SJCRH30 (cell line): ENCODE data around the gene NAGS. TPM values are rescaled to one million over a fixed set of nuclear protein-coding genes. Genes with fewer than 3 reads are reported as not detected.
A peak's percentile ranks its signal among the peaks of the same experiment; 100 is the strongest.
"Not testable (repeated sequence)": the region's sequence is repeated elsewhere in the genome, so short reads cannot be mapped to it uniquely, and the experiment has no call there.

ENCODE experiments used
- DNase-seq, 2 experiments: peaks; one replicate each; pipeline ENCODE4 v3.0.0-alpha.2; 2015 to 2020
- H3K27ac ChIP-seq: fragments of 250-450 bp; sonication (Bioruptor Pico); 2 replicates; pipeline ENCODE4 v1.5.1; 2020; ENCODE audit warnings: mild to moderate bottlenecking, moderate library complexity
- H3K27me3 ChIP-seq: fragments of 250-450 bp; sonication (Bioruptor Pico); 2 replicates; pipeline ENCODE4 v1.5.1; 2020; ENCODE audit warnings: mild to moderate bottlenecking, moderate library complexity
- H3K36me3 ChIP-seq: fragments of 250-450 bp; sonication (Bioruptor Pico); 2 replicates; pipeline ENCODE4 v1.5.1; 2020; ENCODE audit warnings: mild to moderate bottlenecking, moderate library complexity
- H3K4me1 ChIP-seq: fragments of 250-450 bp; sonication (Bioruptor Pico); 2 replicates; pipeline ENCODE4 v1.5.1; 2020; ENCODE audit warnings: mild to moderate bottlenecking, moderate library complexity
- H3K4me3 ChIP-seq: fragments of 250-450 bp; sonication (Bioruptor Pico); 2 replicates; pipeline ENCODE4 v1.5.1; 2020; ENCODE audit warnings: mild to moderate bottlenecking, moderate library complexity
- H3K9me3 ChIP-seq: fragments of 250-450 bp; sonication (Bioruptor Pico); replicated peaks from 2 replicates; pipeline ENCODE4 v1.5.1; 2020; ENCODE audit warnings: mild to moderate bottlenecking, moderate library complexity
- total RNA-seq: library from RNA; depleted of rRNA; stranded (reverse); fragments of >200 nt; shearing (Covaris generic); gene quantifications from 2 replicates; pipeline ENCODE4 v1.2.3, GENCODE V29; 2014

The NAGS gene
- total RNA-seq, 1 experiment from 2014 or later = 2.4 TPM

GRCh38 chr17:44008205-44008909 is 3.9 kb downstream of the NAGS start:
- no peaks in the 10 kb centered on the region; the same call in 1 of the 2 replicates for H3K4me1 ChIP-seq
- DNase-seq = no peak
- no peak overlapping the region for H3K27ac ChIP-seq
- no peaks in the 10 kb centered on the region for H3K27me3 ChIP-seq
- no peaks in the 10 kb centered on the region for H3K36me3 ChIP-seq
- peak overlapping the region; percentile 72; the same call in 1 of the 2 replicates for H3K4me3 ChIP-seq
- no peaks in the 10 kb centered on the region for H3K9me3 ChIP-seq

- H3K9me3 ChIP-seq = no peaks in the 10 kb centered on the region
- H3K4me1 ChIP-seq = no peaks in the 10 kb centered on the region; the same call in 1 of the 2 replicates
- H3K36me3 ChIP-seq = no peaks in the 10 kb centered on the region
- no peak overlapping the region for H3K27ac ChIP-seq
- H3K27me3 ChIP-seq = no peaks in the 10 kb centered on the region
- no peak overlapping the region for H3K4me3 ChIP-seq
- DNase-seq = no peak
Measured at GRCh38 chr17:44010966-44011647, 6.7 kb downstream of the NAGS start.

- Histone ChIP-seq H3K9me3 (no peaks in the 10 kb centered on the region), H3K4me1 (no peaks in the 10 kb centered on the region; the same call in 1 of the 2 replicates), H3K36me3 (no peaks in the 10 kb centered on the region), H3K27me3 (no peaks in the 10 kb centered on the region), H3K4me3 (no peak overlapping the region), H3K27ac (no peak overlapping the region)
- no peak for DNase-seq
Measured at GRCh38 chr17:44011876-44012275, 7.5 kb downstream of the NAGS start.

- H3K36me3 ChIP-seq = no peaks in the 10 kb centered on the region
- H3K27me3 ChIP-seq = no peaks in the 10 kb centered on the region
- H3K27ac ChIP-seq = no peak overlapping the region
- H3K9me3 ChIP-seq = no peaks in the 10 kb centered on the region
- H3K4me1 ChIP-seq = no peaks in the 10 kb centered on the region; the same call in 1 of the 2 replicates
- no peak for DNase-seq
- H3K4me3 ChIP-seq = no peak overlapping the region
Measured at GRCh38 chr17:44012391-44012790, 8.0 kb downstream of the NAGS start.

- Histone ChIP-seq H3K4me3 (no peak overlapping the region), H3K4me1 (no peaks in the 10 kb centered on the region; the same call in 1 of the 2 replicates)
Measured at GRCh38 chr17:44012874-44013273, 8.5 kb downstream of the NAGS start.

GRCh38 chr17:44014133-44014436 is 9.7 kb downstream of the NAGS start:
- Histone ChIP-seq H3K9me3 (no peaks in the 10 kb centered on the region), H3K27me3 (no peaks in the 10 kb centered on the region), H3K4me1 (no peaks in the 10 kb centered on the region), H3K27ac (peak overlapping the region; percentile 54; the same call in 1 of the 2 replicates), H3K36me3 (no peaks in the 10 kb centered on the region), H3K4me3 (peak overlapping the region; percentile 74)
- DNase-seq = no peak

More at GRCh38 chr17:44012874-44013273, 8.5 kb downstream of the NAGS start:
- DNase-seq = no peak
- no peaks in the 10 kb centered on the region for H3K36me3 ChIP-seq
- no peak overlapping the region for H3K27ac ChIP-seq
- no peaks in the 10 kb centered on the region for H3K27me3 ChIP-seq
- H3K9me3 ChIP-seq = no peaks in the 10 kb centered on the region

GRCh38 chr17:44014437-44015172 is 10.2 kb downstream of the NAGS start, which contains the start of gene TMEM101:
Gene TMEM101, minus strand, starts transcription at chr17:44014963. Its CDS starts 11 bp downstream, at chr17:44014952.
- DNase-seq = peak; percentile 93 to 96
- peak within 1 kb of the TSS; percentile 54 for H3K27ac ChIP-seq
- H3K27me3 ChIP-seq = no peaks in the 10 kb centered on the region
- peak within 1 kb of the TSS; percentile 74 for H3K4me3 ChIP-seq
- no peaks in the 10 kb centered on the region for H3K4me1 ChIP-seq
- no peaks in the 10 kb centered on the region for H3K36me3 ChIP-seq
- H3K9me3 ChIP-seq = no peaks in the 10 kb centered on the region

GRCh38 chr17:44021227-44021626 is 16.8 kb downstream of the NAGS start:
- not testable (repeated sequence) for H3K36me3 ChIP-seq, DNase-seq, H3K9me3 ChIP-seq, H3K4me3 ChIP-seq, H3K27ac ChIP-seq, H3K27me3 ChIP-seq
- peaks cover 15% of the 10 kb centered on the region for H3K4me1 ChIP-seq

GRCh38 chr17:44022246-44022645 is 17.8 kb downstream of the NAGS start:
- no peaks in the 10 kb centered on the region for H3K36me3 ChIP-seq

GRCh38 chr17:44023545-44024270 is 19.3 kb downstream of the NAGS start:
- no peaks in the 10 kb centered on the region for H3K9me3 ChIP-seq
- no peak overlapping the region for H3K27ac ChIP-seq
- H3K4me3 ChIP-seq = no peak overlapping the region
- no peaks in the 10 kb centered on the region for H3K27me3 ChIP-seq
- no peaks in the 10 kb centered on the region for H3K36me3 ChIP-seq
- no peak for DNase-seq
- peaks cover 15% of the 10 kb centered on the region for H3K4me1 ChIP-seq

More at GRCh38 chr17:44022246-44022645, 17.8 kb downstream of the NAGS start:
- no peak overlapping the region for H3K27ac ChIP-seq
- DNase-seq = no peak
- H3K4me1 ChIP-seq = peaks cover 15% of the 10 kb centered on the region
- no peaks in the 10 kb centered on the region for H3K9me3 ChIP-seq
- no peaks in the 10 kb centered on the region for H3K27me3 ChIP-seq
- H3K4me3 ChIP-seq = no peak overlapping the region

- Histone ChIP-seq H3K27ac (no peak overlapping the region), H3K4me3 (no peak overlapping the region), H3K27me3 (no peaks in the 10 kb centered on the region), H3K36me3 (0 out of 2 replicates have a peak, but pooled peaks cover under 1% of the 10 kb centered on the region), H3K9me3 (no peaks in the 10 kb centered on the region), H3K4me1 (peaks cover 15% of the 10 kb centered on the region)
- DNase-seq = peak; percentile 51 to 63
Measured at GRCh38 chr17:44024271-44024663, 19.8 kb downstream of the NAGS start.

- Histone ChIP-seq H3K27me3 (no peaks in the 10 kb centered on the region), H3K4me1 (peaks cover 15% of the 10 kb centered on the region), H3K27ac (no peak overlapping the region), H3K4me3 (no peak overlapping the region), H3K9me3 (no peaks in the 10 kb centered on the region), H3K36me3 (0 out of 2 replicates have a peak, but pooled peaks cover 6% of the 10 kb centered on the region)
- DNase-seq = peak in 1 of 2 experiments; percentile 35
Measured at GRCh38 chr17:44024853-44025252, 20.4 kb downstream of the NAGS start.

- no peaks in the 10 kb centered on the region for H3K27me3 ChIP-seq
Measured at GRCh38 chr17:44029736-44030135, 25.3 kb downstream of the NAGS start.

GRCh38 chr17:44030482-44030881 is 26.1 kb downstream of the NAGS start:
- Histone ChIP-seq H3K4me1 (no peaks in the 10 kb centered on the region), H3K27ac (no peak overlapping the region), H3K36me3 (peaks cover 30% of the 10 kb centered on the region), H3K27me3 (no peaks in the 10 kb centered on the region), H3K9me3 (no peaks in the 10 kb centered on the region), H3K4me3 (no peak overlapping the region)
- DNase-seq = no peak

More at GRCh38 chr17:44029736-44030135, 25.3 kb downstream of the NAGS start:
- DNase-seq = no peak
- Histone ChIP-seq H3K9me3 (no peaks in the 10 kb centered on the region), H3K4me3 (no peak overlapping the region), H3K27ac (no peak overlapping the region), H3K4me1 (peaks cover 6% of the 10 kb centered on the region), H3K36me3 (peaks cover 30% of the 10 kb centered on the region)
